Activated T-cell treated with anti-CD3 and anti-CD28 coated beads, Interleukin-2, amount 50 U/mL, for 4 hours (primary cell): ENCODE measurements around the gene PCK2. TPM values are rescaled to one million over a fixed set of nuclear protein-coding genes. Genes with fewer than 3 reads are reported as not detected.
"Not testable (repeated sequence)": the region's sequence is repeated elsewhere in the genome, so short reads cannot be mapped to it uniquely, and the experiment has no call there.

Source experiments
- ATAC-seq, 2 donors: fragments of 200-7000 bp; cut with Tn5 transposase; one replicate each; pipeline ENCODE4 v1.10.0; 2021
- DNase-seq: peaks from one replicate; pipeline ENCODE4 v3.0.0-alpha.2; 2020
- H3K27me3 Mint-ChIP-seq: one replicate; pipeline ENCODE4 v1.8.0; 2021; ENCODE audit warnings: low read depth, mixed read lengths
- H3K36me3 Mint-ChIP-seq: one replicate; pipeline ENCODE4 v1.8.0; 2022; ENCODE audit warnings: mixed read lengths; ENCODE audit not compliant: insufficient read depth
- H3K4me1 Mint-ChIP-seq: one replicate; pipeline ENCODE4 v1.8.0; 2021; ENCODE audit warnings: low read depth, mixed read lengths
- H3K4me3 Mint-ChIP-seq: one replicate; pipeline ENCODE4 v1.8.0; 2021; ENCODE audit warnings: mild to moderate bottlenecking, moderate library complexity, mixed read lengths
- H3K9me3 Mint-ChIP-seq: one replicate; pipeline ENCODE4 v1.8.0; 2021; ENCODE audit warnings: mixed read lengths
- total RNA-seq, 3 donors: library from RNA; stranded (reverse); gene quantifications; one replicate each; pipeline ENCODE4 v1.2.1, GENCODE V29; 2021

PCK2 gene
- total RNA-seq, 3 donors from 2014 or later, result 38.7 to 69.4 (median 47.9) TPM

- not testable (repeated sequence) for H3K9me3 Mint-ChIP-seq, ATAC-seq
These were observed 11.6 kb downstream of the PCK2 start for GRCh38 chr14:24105609-24106239.

GRCh38 chr14:24106672-24107271 is 12.7 kb downstream of the PCK2 start:
- Mint-ChIP-seq H3K9me3 (no peaks in the 10 kb centered on the region), H3K27me3 (no peaks in the 10 kb centered on the region), H3K36me3 (peaks cover 25% of the 10 kb centered on the region), H3K4me1 (peaks cover 17% of the 10 kb centered on the region), H3K4me3 (no peak overlapping the region)
- ATAC-seq (no peak), DNase-seq (no peak)

More at GRCh38 chr14:24105609-24106239, 11.6 kb downstream of the PCK2 start:
- DNase-seq, H3K4me3 Mint-ChIP-seq, H3K27me3 Mint-ChIP-seq: not testable (repeated sequence)
- Mint-ChIP-seq H3K4me1 (peaks cover 17% of the 10 kb centered on the region), H3K36me3 (peaks cover 28% of the 10 kb centered on the region)

- Mint-ChIP-seq H3K4me3 (peak overlapping the region; percentile 52), H3K9me3 (no peaks in the 10 kb centered on the region), H3K27me3 (no peaks in the 10 kb centered on the region), H3K4me1 (peaks cover 17% of the 10 kb centered on the region), H3K36me3 (peaks cover 12% of the 10 kb centered on the region)
- DNase-seq (no peak), ATAC-seq (no peak)
These were observed 14.3 kb downstream of the PCK2 start for GRCh38 chr14:24108336-24108874.

GRCh38 chr14:24110060-24110459 is 15.9 kb downstream of the PCK2 start:
- H3K4me1 Mint-ChIP-seq, result peaks cover 18% of the 10 kb centered on the region
- no peak overlapping the region for H3K4me3 Mint-ChIP-seq
- H3K9me3 Mint-ChIP-seq, result no peaks in the 10 kb centered on the region
- DNase-seq, result no peak
- no peaks in the 10 kb centered on the region for H3K36me3 Mint-ChIP-seq
- no peak for ATAC-seq
- H3K27me3 Mint-ChIP-seq, result no peaks in the 10 kb centered on the region

GRCh38 chr14:24110523-24110922 is 16.4 kb downstream of the PCK2 start:
- Mint-ChIP-seq H3K4me1 (peaks cover 23% of the 10 kb centered on the region), H3K4me3 (no peak overlapping the region), H3K27me3 (no peaks in the 10 kb centered on the region), H3K9me3 (no peaks in the 10 kb centered on the region), H3K36me3 (no peaks in the 10 kb centered on the region)
- ATAC-seq (no peak), DNase-seq (no peak)

- no peak for DNase-seq
- no peak for ATAC-seq
- Mint-ChIP-seq H3K4me1 (peaks cover 36% of the 10 kb centered on the region), H3K9me3 (no peaks in the 10 kb centered on the region), H3K36me3 (peaks cover 17% of the 10 kb centered on the region), H3K27me3 (no peaks in the 10 kb centered on the region), H3K4me3 (peak overlapping the region; percentile 93)
These were observed 19.3 kb downstream of the PCK2 start for GRCh38 chr14:24113379-24113800.

GRCh38 chr14:24113801-24114531 is 19.9 kb downstream of the PCK2 start:
- Mint-ChIP-seq H3K4me3 (peak overlapping the region; percentile 93), H3K9me3 (no peaks in the 10 kb centered on the region), H3K27me3 (no peaks in the 10 kb centered on the region), H3K4me1 (peaks cover 33% of the 10 kb centered on the region), H3K36me3 (peaks cover 22% of the 10 kb centered on the region)
- DNase-seq (peak; percentile 58), ATAC-seq (peak; percentile 27 to 33)

- Mint-ChIP-seq H3K4me3 (peak within 1 kb of the TSS; percentile 93), H3K27me3 (no peaks in the 10 kb centered on the region), H3K9me3 (no peaks in the 10 kb centered on the region), H3K4me1 (peaks cover 27% of the 10 kb centered on the region), H3K36me3 (peaks cover 22% of the 10 kb centered on the region)
- peak; percentile 99 for DNase-seq
- ATAC-seq, result peak; percentile 90 to 92
These were observed 20.7 kb downstream of the PCK2 start, which contains the start of the genes DCAF11 and NRL for GRCh38 chr14:24114532-24115421. Gene DCAF11, plus strand, starts transcription at chr14:24114777. Its CDS starts 818 bp downstream, at chr14:24115595. Gene NRL, minus strand, starts transcription at chr14:24114949. Its CDS starts 32,101 bp downstream, at chr14:24082848.

GRCh38 chr14:24115422-24116127 is 21.5 kb downstream of the PCK2 start:
- no peaks in the 10 kb centered on the region for H3K9me3 Mint-ChIP-seq
- peaks cover 26% of the 10 kb centered on the region for H3K4me1 Mint-ChIP-seq
- H3K27me3 Mint-ChIP-seq, result no peaks in the 10 kb centered on the region
- ATAC-seq (no peak), DNase-seq (no peak)
- peak overlapping the region; percentile 93 for H3K4me3 Mint-ChIP-seq
- peaks cover 23% of the 10 kb centered on the region for H3K36me3 Mint-ChIP-seq

- peaks cover 27% of the 10 kb centered on the region for H3K36me3 Mint-ChIP-seq
- peak overlapping the region; percentile 93 for H3K4me3 Mint-ChIP-seq
- no peaks in the 10 kb centered on the region for H3K27me3 Mint-ChIP-seq
- peaks cover 24% of the 10 kb centered on the region for H3K4me1 Mint-ChIP-seq
- DNase-seq (no peak), ATAC-seq (no peak)
- no peaks in the 10 kb centered on the region for H3K9me3 Mint-ChIP-seq
These were observed 22.2 kb downstream of the PCK2 start for GRCh38 chr14:24116128-24116814.

GRCh38 chr14:24117179-24117578 is 23.1 kb downstream of the PCK2 start:
- Mint-ChIP-seq H3K36me3 (peaks cover 32% of the 10 kb centered on the region), H3K9me3 (no peaks in the 10 kb centered on the region), H3K27me3 (no peaks in the 10 kb centered on the region), H3K4me3 (no peak overlapping the region), H3K4me1 (peaks cover 24% of the 10 kb centered on the region)
- DNase-seq (no peak), ATAC-seq (no peak)

GRCh38 chr14:24119691-24120090 is 25.6 kb downstream of the PCK2 start:
- H3K27me3 Mint-ChIP-seq, result no peaks in the 10 kb centered on the region
- ATAC-seq, result no peak
- peaks cover 29% of the 10 kb centered on the region for H3K4me1 Mint-ChIP-seq
- peaks cover 40% of the 10 kb centered on the region for H3K36me3 Mint-ChIP-seq
- H3K4me3 Mint-ChIP-seq, result no peak overlapping the region
- H3K9me3 Mint-ChIP-seq, result no peaks in the 10 kb centered on the region
- DNase-seq, result no peak

GRCh38 chr14:24121210-24121609 is 27.1 kb downstream of the PCK2 start:
- Mint-ChIP-seq H3K4me3 (no peak overlapping the region), H3K27me3 (no peaks in the 10 kb centered on the region), H3K36me3 (peaks cover 43% of the 10 kb centered on the region), H3K4me1 (peaks cover 16% of the 10 kb centered on the region), H3K9me3 (no peaks in the 10 kb centered on the region)
- DNase-seq (no peak), ATAC-seq (no peak)
